Central memory CD8-positive, alpha-beta T cell (primary cell): ENCODE results near the gene CCDC12.

ENCODE experiments used
- ATAC-seq: fragments of 150-1000 bp; cut with Tn5 transposase; replicated peaks from 2 replicates; pipeline ENCODE4 v1.10.0; 2022; ENCODE audit warnings: mild to moderate bottlenecking, moderate FRiP score, moderate number of reproducible peaks; ENCODE audit not compliant: poor library complexity, severe bottlenecking; ENCODE audit errors: extremely low read depth
- DNase-seq, 2 donors: peaks; one replicate each; pipeline ENCODE4 v3.0.0; 2021; ENCODE audit warnings: low spot score in 2 of 2
- H3K27ac Mint-ChIP-seq: one replicate; pipeline ENCODE4 v1.8.0; 2022; ENCODE audit warnings: low read depth, mild to moderate bottlenecking, moderate library complexity, mixed read lengths
- H3K27me3 Mint-ChIP-seq: one replicate; pipeline ENCODE4 v1.8.0; 2022; ENCODE audit warnings: mixed read lengths
- H3K36me3 Mint-ChIP-seq: one replicate; pipeline ENCODE4 v1.8.0; 2022; ENCODE audit warnings: mild to moderate bottlenecking, moderate library complexity, mixed read lengths; ENCODE audit not compliant: insufficient read depth
- H3K4me1 Mint-ChIP-seq: one replicate; pipeline ENCODE4 v1.8.0; 2022; ENCODE audit warnings: mixed read lengths
- H3K4me3 Mint-ChIP-seq: one replicate; pipeline ENCODE4 v1.8.0; 2022; ENCODE audit warnings: mild to moderate bottlenecking, moderate library complexity, mixed read lengths
- H3K9me3 Mint-ChIP-seq: one replicate; pipeline ENCODE4 v1.8.0; 2022; ENCODE audit warnings: mixed read lengths

CCDC12 gene

DNA sequence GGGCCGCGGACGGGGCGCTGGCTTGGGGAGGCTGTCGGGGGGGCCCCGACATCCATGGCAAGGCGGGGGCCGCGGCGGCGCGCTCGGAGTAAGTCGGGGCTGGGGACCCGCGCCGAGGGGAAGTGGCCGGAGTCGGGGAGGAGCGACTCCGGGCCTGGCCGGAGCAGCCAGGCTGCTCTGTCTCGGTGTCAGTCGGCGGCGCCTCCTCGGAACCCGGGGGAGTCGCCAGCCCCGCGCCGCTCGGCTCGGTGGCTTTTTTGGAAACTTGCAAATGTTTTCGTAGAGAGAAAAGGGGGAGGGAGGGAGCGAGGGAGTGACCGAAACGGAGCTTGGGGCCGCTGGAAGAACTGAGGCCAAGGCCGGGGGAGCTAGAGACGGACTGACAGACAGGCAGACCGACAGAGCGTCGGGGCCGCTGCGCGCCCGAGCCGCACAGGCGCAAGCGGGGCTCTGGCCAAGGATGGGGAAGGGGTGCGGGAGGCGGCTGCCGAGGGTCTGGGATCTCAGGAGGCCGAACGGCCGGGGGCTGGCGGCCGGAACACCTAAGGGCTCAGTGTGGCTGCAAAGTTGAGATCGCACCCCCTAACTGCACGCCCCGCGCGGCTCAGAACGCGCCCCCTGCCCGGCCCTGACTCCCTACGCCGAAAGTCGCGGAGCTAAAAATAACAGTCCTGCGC lies 94.0 kb downstream of the CCDC12 start:
- Mint-ChIP-seq H3K9me3 (no peaks in the 10 kb centered on the region), H3K36me3 (no peaks in the 10 kb centered on the region), H3K4me1 (no peaks in the 10 kb centered on the region), H3K4me3 (peak overlapping the region; percentile 67), H3K27ac (no peak overlapping the region), H3K27me3 (peaks cover 63% of the 10 kb centered on the region)
- ATAC-seq (peak; percentile 18), DNase-seq (no peak)

DNA sequence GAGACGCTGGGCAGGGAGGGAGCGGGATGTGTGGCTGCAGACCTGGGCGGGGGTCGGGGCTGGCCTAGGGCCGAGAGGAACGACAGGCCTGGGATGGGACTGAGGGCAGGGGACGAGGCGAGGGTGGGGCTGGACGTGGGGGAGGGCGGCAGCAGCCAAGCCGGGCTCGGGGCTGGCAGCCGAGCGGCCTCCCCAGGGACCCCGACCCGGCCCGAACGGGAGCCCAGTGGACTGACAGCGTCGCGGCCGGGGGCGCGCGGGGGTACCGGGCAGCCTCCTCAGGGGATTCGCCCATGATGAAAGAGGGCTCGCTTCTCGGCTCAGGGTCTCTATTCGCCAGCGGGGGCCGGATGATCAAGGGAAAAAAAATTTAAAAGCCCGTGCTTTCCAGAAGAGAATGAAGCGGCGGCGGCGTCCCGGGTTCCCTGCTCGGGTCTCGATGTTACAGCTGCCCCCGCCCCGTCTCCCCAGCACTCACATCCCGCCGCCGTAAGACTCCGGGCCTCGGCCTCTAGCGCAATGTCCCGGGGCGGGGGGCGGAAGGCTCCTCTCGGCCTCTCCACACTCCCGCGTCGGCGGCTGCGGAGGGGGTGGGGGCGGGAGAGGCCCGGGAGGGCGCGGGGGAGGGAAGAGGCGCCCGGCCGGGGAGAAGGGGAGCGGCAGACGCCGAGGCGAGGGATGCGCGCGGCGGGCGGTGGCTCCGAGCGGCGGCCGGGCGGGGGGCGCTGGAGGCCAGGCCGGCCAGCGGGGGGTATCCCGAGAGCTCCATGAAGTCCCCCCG lies 94.8 kb downstream of the CCDC12 start:
- Mint-ChIP-seq H3K36me3 (no peaks in the 10 kb centered on the region), H3K4me1 (no peaks in the 10 kb centered on the region), H3K27me3 (peaks cover 63% of the 10 kb centered on the region), H3K27ac (no peak overlapping the region), H3K9me3 (no peaks in the 10 kb centered on the region), H3K4me3 (peak overlapping the region; percentile 67)
- ATAC-seq (peak; percentile 17), DNase-seq (no peak)

DNA sequence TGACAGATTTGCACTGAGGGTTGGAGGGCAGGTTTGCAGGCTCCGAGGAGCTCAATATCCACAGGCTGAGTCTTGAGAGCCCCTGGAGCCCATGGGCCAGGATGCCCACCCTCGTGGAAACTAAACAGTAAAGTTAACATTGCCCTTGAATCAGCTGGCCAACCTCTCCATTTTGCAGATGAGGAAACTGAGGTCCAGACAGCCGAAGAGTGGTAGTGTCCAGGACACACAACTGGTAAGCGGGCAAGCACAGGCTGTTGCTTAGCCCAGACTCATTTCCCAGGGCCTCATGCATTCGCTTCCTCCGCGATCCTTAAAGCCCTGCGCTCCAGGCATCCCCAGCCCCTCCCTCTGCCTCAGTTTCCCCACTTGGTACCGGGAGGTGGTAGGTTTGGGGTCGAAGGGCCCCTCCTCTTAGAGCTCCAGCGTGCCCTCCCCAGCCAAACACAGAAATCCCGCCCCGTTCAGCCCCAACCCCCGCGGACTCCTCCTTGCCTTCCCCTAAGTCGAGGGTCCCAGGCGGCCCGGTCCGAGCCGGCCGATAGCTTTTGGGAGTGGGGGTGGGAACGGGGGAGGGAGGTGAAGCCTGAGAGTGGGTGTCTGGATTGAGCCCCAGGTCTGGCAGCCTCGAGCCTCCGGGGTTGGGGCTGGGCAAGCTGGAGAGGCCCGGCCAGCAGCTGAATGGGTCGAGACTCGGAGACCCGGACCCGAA lies 95.5 kb downstream of the CCDC12 start:
- Mint-ChIP-seq H3K27me3 (peaks cover 63% of the 10 kb centered on the region), H3K4me1 (no peaks in the 10 kb centered on the region), H3K36me3 (no peaks in the 10 kb centered on the region), H3K27ac (no peak overlapping the region), H3K4me3 (peak overlapping the region; percentile 67), H3K9me3 (no peaks in the 10 kb centered on the region)
- DNase-seq (no peak), ATAC-seq (no peak)

DNA sequence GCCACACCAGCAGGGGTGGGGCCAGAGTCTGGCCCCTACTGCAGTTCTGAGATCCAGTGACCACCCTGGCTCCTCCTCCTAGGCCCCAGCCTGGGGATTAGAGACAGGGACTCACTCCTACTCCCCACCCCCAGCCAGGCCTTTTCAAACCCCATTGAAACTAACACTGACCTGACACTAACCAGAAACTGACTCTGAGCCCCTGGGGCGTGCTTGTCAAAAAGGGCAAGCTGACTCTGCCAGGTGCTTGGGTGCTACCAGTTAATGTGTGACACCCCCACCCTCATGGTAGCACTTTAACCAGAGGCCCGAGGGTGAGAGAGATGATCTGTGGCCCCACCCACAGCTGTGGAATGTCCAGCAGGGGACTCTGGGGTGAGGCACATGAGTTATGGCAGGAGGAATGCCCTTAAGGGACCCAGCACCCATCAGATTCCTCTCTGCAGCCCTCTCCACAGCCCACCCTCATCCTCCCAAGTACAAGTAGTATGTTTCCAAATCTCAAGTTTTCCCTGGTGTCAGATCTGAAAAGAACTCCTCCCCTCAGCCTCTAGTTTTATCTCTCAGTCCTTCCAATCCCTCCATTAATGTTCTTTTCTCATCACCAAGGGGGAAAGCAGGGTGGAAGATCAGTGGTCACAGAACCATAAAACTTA lies 97.6 kb downstream of the CCDC12 start:
- ATAC-seq (no peak), DNase-seq (no peak)
- Mint-ChIP-seq H3K27me3 (peaks cover 43% of the 10 kb centered on the region), H3K27ac (no peak overlapping the region), H3K4me3 (no peak overlapping the region), H3K36me3 (no peaks in the 10 kb centered on the region), H3K9me3 (no peaks in the 10 kb centered on the region), H3K4me1 (no peaks in the 10 kb centered on the region)

DNA sequence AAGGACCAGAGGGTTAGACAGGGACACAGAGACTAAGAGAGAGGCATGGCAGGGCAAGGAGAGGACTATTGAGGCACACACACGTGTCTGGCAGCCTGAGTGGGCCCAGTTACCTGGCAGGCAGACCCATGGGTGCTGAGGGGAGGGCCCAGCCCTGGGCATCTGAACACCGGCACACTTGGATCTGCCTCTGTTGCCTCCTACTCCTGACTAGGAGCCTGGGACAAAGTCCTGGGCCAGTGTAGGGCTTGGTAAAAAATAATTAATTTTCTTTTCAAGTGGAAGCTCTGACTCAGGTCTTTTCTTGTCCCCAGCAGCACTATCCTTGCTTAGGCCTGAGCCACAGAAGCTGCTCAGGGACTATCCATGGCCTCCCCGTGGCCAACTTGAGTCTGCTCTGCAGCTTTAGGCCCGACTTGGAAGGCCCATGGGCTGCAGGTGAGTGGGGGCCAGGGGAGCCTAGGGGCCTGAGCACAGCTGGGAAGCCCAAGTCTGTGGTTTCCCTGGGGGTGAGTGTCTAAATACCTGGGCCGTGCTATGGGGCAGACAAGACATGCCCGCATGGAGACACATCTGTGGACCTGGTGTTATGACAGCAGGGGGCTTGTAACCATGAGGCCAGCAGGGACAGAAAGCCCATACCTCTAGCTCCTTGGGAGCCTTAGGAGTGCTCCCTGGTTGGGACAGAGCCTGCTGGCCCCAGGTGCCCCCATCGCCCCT lies 99.0 kb downstream of the CCDC12 start, which contains the start of gene PTH1R:
Gene PTH1R, plus strand, starts transcription at position 316 of the 720 bp plus-strand sequence. CDS start 5,839 bp downstream, outside the sequence.
- Mint-ChIP-seq H3K36me3 (no peaks in the 10 kb centered on the region), H3K27ac (no peak within 1 kb of the TSS), H3K27me3 (peaks cover 48% of the 10 kb centered on the region), H3K4me1 (no peaks in the 10 kb centered on the region), H3K9me3 (no peaks in the 10 kb centered on the region), H3K4me3 (no peak within 1 kb of the TSS)
- ATAC-seq (no peak), DNase-seq (no peak)

DNA sequence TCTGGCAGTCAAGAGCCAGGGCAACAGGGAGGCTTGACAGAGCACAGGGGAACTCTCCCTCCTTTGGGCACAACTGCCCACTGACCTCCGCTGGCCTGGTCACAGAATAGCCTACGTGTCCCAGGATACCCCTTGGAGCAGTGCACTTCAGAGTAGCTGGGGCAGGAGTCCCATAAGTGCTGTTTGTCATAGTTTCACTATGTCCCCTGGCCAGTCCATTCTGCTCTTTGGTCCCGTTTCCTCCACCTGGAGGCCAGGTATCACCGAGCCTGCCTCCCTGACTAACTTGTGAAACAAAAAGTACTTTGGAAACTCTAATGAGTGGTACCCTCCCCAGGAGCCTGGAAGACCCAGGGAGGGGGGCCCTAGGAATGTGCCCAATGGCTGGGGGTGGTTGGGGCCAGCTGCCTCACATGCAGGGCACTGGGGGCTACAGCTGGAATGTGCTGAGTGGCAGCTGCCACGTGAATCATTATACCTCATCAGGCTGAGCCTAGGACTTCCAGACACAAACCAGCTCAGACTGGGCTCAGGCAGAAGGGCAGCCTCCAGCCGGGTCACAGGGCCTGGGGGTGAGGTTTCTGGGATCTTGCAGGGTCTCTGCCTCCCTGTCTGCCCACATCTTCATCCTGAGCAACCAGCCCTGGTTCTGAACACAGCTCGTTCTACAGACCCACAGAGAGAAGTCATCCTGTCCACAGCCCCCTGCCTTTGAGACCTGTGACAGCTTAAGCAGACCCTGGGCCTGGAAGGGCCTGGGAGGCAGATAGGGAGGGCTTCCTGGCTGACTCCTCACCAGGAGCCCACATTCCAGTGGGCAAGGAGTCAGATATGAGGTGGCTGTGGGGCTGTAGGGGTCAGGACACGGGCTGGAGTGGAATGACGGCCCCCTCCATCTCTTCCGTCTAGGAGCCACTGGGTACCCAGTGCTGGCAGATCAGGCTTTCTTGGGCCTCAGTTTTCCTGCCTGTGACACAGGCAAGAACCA lies 99.9 kb downstream of the CCDC12 start:
- peaks cover 46% of the 10 kb centered on the region for H3K27me3 Mint-ChIP-seq
- H3K36me3 Mint-ChIP-seq = no peaks in the 10 kb centered on the region
- no peaks in the 10 kb centered on the region for H3K9me3 Mint-ChIP-seq
- ATAC-seq = no peak
- no peak overlapping the region for H3K27ac Mint-ChIP-seq
- no peaks in the 10 kb centered on the region for H3K4me1 Mint-ChIP-seq
- DNase-seq = no peak
- H3K4me3 Mint-ChIP-seq = no peak overlapping the region

DNA sequence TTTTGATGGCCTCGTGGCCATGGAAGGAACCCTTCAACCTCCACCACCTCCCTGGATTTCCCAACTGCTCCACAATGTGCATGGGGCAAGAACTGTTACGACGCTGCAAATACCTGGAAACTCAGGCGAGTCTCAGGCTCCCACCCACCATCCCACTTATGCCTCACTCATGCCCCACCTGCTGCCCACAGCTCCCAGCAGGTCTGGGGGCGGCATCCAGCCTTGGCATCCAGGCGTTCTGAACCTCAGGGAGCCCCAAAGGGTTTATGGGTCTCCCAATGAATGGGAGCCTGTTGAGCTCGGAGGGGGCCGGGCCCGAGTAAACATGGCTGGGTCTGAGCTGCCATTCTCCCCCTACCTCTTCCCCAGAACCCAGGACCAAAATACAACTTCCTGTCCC lies 101.0 kb downstream of the CCDC12 start:
- Mint-ChIP-seq H3K27me3 (peaks cover 41% of the 10 kb centered on the region), H3K36me3 (no peaks in the 10 kb centered on the region)

DNA sequence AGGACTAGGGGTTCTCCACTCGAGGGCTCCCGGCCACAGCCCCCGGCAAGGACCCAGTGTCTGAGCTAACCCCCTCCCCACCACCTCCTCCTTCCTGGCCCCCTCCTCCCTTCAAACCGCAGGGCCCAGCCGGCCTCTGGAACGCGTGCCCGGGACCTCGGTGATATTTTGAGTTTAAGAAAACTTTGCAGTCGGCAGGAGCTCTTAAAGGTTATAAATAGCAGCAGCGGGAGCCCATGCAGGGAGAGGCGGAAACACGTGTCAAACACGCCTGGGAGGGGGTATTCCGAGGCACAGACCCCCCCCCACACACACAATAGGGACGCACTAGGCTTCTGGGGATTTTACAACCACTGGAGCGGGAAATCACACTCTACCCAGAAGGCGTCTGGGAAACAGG lies 102.1 kb downstream of the CCDC12 start:
- no peak for DNase-seq
- H3K4me3 Mint-ChIP-seq = no peak overlapping the region
- H3K9me3 Mint-ChIP-seq = no peaks in the 10 kb centered on the region
- no peaks in the 10 kb centered on the region for H3K36me3 Mint-ChIP-seq
- H3K27me3 Mint-ChIP-seq = peaks cover 37% of the 10 kb centered on the region
- peak overlapping the region; percentile 59 for H3K27ac Mint-ChIP-seq
- ATAC-seq = no peak
- H3K4me1 Mint-ChIP-seq = no peaks in the 10 kb centered on the region

More for the DNA sequence above, 101.0 kb downstream of the CCDC12 start:
- Mint-ChIP-seq H3K4me1 (no peaks in the 10 kb centered on the region), H3K27ac (no peak overlapping the region), H3K9me3 (no peaks in the 10 kb centered on the region), H3K4me3 (no peak overlapping the region)
- DNase-seq = no peak
- ATAC-seq = no peak

DNA sequence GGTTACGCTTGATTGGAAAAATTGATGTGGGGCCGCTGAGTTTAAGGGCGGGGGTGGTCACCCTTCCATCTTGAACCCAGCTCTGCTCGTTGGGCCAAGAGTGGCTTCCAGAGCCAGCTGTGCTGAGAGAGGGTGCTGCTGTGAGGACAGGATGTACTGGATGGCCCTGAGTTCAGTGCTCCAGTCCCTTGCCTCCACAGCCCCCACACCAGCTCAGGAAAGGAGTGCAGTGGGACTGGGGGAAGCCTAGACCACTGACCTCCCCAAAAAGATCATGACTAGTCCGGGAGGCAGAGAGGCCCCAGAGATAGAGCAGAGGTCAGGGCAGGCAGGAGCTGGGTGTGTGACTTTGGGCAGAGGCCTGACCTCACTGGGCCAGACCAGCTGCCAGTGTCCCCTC lies 103.0 kb downstream of the CCDC12 start:
- Mint-ChIP-seq H3K36me3 (no peaks in the 10 kb centered on the region), H3K9me3 (no peaks in the 10 kb centered on the region), H3K27me3 (peaks cover 30% of the 10 kb centered on the region), H3K27ac (no peak overlapping the region), H3K4me1 (no peaks in the 10 kb centered on the region), H3K4me3 (no peak overlapping the region)
- ATAC-seq (no peak), DNase-seq (no peak)
